Measurements from ENCODE around the gene SEPTIN10. TPM values are rescaled to one million over a fixed set of nuclear protein-coding genes. Genes with fewer than 3 reads are reported as not detected.

SEPTIN10 gene
- total RNA-seq (2014; rRNA removed; shearing (Covaris generic)), result 57.5 and 65.4 TPM in 2 replicates

- peaks cover 9% of the 10 kb centered on the region for H3K27me3 ChIP-seq (ENCODE audit: control insufficient read depth, insufficient read depth, low read length)
- no peaks in the 10 kb centered on the region for H3K36me3 ChIP-seq (replicated peaks; ENCODE audit: control insufficient read depth, insufficient read depth, low read length)
- DNase-seq, result peak; percentile 97
- peak within 1 kb of the TSS; percentile 81 for H3K4me3 ChIP-seq (ENCODE audit: insufficient read depth, low read depth, low read length)
Measured at GRCh38 chr2:109613922-109614714, at the start of gene SEPTIN10, which contains the start of gene SOWAHC. TSS of gene SEPTIN10 (minus strand) at chr2:109613966. CDS start at chr2:109613827, 139 bp downstream. TSS of gene SOWAHC (plus strand) at chr2:109614364. CDS start at chr2:109614490, 126 bp downstream.

- H3K4me3 ChIP-seq (ENCODE audit: insufficient read depth, low read depth, low read length), result no peak overlapping the region
- H3K36me3 ChIP-seq (replicated peaks; ENCODE audit: control insufficient read depth, insufficient read depth, low read length), result no peaks in the 10 kb centered on the region
- H3K27me3 ChIP-seq (ENCODE audit: control insufficient read depth, insufficient read depth, low read length), result no peaks in the 10 kb centered on the region
- DNase-seq, result no peak
Measured at GRCh38 chr2:109662889-109663288, 49.1 kb upstream of the SEPTIN10 start.

DNA sequence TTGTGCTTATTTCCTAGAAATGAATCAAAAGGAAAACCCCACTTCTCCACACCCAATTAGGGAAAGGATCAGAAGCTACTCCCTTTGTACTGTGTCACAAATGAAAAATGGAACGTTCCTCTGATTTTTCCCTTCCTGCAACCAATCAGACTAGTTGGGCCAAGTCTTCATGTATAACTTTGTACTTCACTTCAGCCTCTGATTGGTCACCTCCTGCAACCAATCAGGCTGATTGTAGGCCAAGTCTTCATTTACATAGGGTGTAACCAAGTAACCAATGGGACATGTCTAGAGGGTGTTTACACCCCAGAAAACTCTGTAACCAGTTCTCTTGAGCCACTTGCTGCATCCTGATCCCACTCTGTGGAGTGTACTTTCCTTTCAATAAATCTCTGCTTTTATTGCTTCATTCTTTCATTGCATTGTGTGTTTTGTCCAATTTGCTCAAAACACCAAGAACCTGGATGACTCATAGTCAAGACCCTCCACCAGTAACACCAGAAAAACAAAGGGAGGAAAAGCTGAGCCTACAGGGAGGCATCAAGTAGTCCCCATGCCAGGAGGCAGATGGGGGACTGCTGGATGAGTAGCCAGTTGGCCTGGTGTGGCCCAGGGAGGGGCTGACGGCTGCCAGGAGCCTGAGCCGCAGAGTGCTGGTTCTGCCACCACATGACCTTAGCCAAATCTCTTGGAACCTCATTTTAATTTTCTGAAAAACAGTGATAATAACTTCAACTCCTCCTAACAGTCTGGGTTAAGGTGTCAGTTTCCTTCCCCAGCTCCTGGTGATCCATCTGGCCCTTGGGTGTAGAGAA lies 46.5 kb upstream of the SEPTIN10 start:
- H3K4me3 ChIP-seq (ENCODE audit: insufficient read depth, low read depth, low read length), result no peak overlapping the region
- H3K27me3 ChIP-seq (ENCODE audit: control insufficient read depth, insufficient read depth, low read length), result no peaks in the 10 kb centered on the region
- no peaks in the 10 kb centered on the region for H3K36me3 ChIP-seq (replicated peaks; ENCODE audit: control insufficient read depth, insufficient read depth, low read length)
- no peak for DNase-seq

DNA sequence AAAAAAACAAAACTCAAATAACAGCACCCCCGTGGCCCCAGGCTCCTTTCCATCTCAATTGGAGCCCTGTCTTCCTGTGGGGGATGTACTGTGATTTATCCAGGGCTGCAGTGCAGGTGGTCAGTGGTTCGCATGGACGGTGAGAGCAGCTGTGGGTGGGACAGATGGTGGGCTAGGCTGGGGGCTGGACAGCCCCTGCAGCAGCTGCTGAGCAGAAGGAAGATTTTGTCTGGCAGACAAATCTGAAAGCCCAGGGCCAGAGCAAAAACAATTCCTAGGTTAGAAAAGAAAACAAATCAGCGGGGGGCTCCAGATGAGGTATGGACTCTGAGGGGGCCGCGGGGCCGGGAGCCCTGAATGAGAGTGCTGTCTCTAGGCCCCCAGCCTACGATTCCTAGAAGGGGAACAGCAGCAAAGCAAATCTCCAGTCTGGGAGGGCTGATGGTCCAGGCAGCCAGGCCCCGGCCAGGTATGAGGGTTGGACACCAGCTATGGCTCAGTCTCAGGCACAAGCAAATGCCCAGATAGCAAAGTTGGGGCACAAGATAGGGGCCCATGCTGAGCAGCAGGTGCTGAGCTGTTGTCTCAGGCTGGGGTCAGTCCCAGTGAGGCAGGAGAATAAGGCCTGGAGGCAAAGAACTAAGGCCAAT lies 45.8 kb upstream of the SEPTIN10 start:
- no peak overlapping the region for H3K4me3 ChIP-seq (ENCODE audit: insufficient read depth, low read depth, low read length)
- no peaks in the 10 kb centered on the region for H3K36me3 ChIP-seq (replicated peaks; ENCODE audit: control insufficient read depth, insufficient read depth, low read length)
- no peaks in the 10 kb centered on the region for H3K27me3 ChIP-seq (ENCODE audit: control insufficient read depth, insufficient read depth, low read length)
- peak; percentile 41 for DNase-seq

GRCh38 chr2:109655287-109655686 lies 41.5 kb upstream of the SEPTIN10 start:
- no peak for DNase-seq

DNA sequence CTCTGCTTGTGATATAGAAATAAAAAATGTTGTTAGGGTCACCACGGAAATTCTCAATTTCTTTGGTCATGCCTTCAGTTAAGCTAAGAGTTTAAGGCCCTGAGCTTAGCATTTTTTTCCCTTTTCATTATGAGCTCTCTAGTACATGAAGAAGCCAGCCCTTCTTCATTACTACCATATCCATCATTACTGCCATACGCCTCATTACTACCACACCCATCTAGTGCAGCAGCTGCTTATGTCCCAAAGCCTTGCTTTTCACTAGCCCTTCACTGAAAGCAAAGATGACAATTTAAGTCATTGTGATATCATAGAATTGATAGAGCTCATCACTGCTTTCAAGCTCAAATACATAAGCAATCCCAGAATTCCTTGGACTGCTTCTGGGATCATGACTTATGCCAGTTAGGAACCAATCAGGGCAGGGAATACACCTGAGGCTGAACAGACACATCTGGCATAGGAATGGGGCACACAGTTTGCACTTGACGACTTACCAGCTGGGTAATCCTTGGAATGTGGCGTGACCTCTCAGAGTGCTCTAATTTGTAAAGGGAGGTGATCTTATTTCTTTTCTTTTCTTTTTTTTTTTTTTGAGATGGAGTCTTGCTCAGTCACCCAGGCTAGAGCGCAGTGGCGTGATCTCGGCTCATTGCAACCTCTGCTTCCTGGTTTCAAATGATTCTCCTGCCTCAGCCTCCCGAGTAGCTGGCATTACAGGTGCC lies 40.7 kb upstream of the SEPTIN10 start:
- no peak overlapping the region for H3K4me3 ChIP-seq (ENCODE audit: insufficient read depth, low read depth, low read length)
- no peak for DNase-seq
- H3K27me3 ChIP-seq (ENCODE audit: control insufficient read depth, insufficient read depth, low read length), result no peaks in the 10 kb centered on the region
- H3K36me3 ChIP-seq (replicated peaks; ENCODE audit: control insufficient read depth, insufficient read depth, low read length), result no peaks in the 10 kb centered on the region

More at GRCh38 chr2:109655287-109655686, 41.5 kb upstream of the SEPTIN10 start:
- no peaks in the 10 kb centered on the region for H3K36me3 ChIP-seq (replicated peaks; ENCODE audit: control insufficient read depth, insufficient read depth, low read length)
- no peak overlapping the region for H3K4me3 ChIP-seq (ENCODE audit: insufficient read depth, low read depth, low read length)
- H3K27me3 ChIP-seq (ENCODE audit: control insufficient read depth, insufficient read depth, low read length), result no peaks in the 10 kb centered on the region

- H3K4me3 ChIP-seq (ENCODE audit: insufficient read depth, low read depth, low read length), result no peak overlapping the region
- H3K36me3 ChIP-seq (replicated peaks; ENCODE audit: control insufficient read depth, insufficient read depth, low read length), result no peaks in the 10 kb centered on the region
- DNase-seq, result no peak
- no peaks in the 10 kb centered on the region for H3K27me3 ChIP-seq (ENCODE audit: control insufficient read depth, insufficient read depth, low read length)
Measured at GRCh38 chr2:109649736-109650695, 36.2 kb upstream of the SEPTIN10 start.

DNA sequence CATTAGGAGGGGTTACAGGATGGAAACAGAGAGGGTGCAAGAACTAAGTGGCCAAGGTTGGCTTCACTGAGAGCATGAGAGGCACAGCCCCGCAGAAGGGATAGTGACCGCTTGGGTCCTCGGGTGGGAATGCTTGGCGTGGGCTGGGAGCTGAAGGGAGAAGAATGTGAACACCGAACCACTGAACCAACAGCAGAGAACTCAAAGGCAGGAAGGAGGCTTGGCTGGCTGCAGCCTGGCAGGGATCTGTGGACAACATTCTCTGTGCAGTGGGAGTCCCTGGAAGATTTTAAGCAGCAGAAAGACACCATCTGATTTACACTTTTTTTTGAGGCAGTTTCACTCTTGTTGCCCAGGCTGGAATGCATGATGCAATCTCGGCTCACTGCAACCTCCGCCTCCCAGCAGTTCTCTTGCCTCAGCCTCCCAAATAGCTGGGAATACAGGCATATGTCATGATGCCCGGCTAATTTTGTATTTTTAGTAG lies 34.3 kb upstream of the SEPTIN10 start:
- Histone ChIP-seq H3K27me3 (ENCODE audit: control insufficient read depth, insufficient read depth, low read length) (no peaks in the 10 kb centered on the region), H3K36me3 (replicated peaks; ENCODE audit: control insufficient read depth, insufficient read depth, low read length) (no peaks in the 10 kb centered on the region), H3K4me3 (ENCODE audit: insufficient read depth, low read depth, low read length) (no peak overlapping the region)
- no peak for DNase-seq

DNA sequence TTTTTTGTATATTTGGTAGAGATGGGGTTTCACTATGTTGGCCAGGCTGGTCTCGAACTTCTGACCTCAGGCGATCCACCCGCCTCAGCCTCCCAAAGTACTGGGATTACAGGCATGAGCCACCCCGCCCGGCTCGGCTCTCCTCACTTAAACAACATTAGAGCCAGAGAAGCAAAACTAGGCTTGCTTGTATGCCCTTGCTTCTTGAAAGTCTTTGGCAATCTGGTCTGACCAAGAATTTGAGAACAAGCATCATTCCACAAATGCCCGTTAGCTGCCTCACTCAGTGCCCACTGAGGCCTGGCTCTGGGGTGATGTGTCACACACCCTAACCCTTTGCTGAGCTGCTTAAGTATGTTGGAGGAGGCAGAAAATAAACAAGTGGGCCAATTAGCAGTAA lies 33.9 kb upstream of the SEPTIN10 start:
- DNase-seq, result no peak
- Histone ChIP-seq H3K27me3 (ENCODE audit: control insufficient read depth, insufficient read depth, low read length) (no peaks in the 10 kb centered on the region), H3K36me3 (replicated peaks; ENCODE audit: control insufficient read depth, insufficient read depth, low read length) (no peaks in the 10 kb centered on the region), H3K4me3 (ENCODE audit: insufficient read depth, low read depth, low read length) (no peak overlapping the region)

DNA sequence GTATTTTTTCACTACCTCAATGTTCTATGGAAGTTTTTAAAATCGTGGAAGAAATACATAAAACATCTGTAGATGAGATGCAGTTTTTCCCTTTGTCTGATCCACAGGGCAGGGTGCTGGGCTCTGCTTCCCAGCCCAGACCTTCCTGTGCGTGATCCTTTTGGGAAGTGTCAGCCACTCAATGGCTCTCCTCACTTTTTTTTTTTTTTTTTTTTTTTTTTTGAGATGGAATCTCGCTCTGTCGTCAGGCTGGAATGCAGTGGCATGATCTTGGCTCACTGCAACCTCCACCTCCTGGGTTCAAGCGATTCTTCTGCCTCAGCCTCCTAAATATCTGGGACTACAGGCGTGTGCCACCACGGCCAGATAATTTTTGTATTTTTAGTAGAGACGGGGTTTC lies 33.2 kb upstream of the SEPTIN10 start:
- no peak for DNase-seq

DNA sequence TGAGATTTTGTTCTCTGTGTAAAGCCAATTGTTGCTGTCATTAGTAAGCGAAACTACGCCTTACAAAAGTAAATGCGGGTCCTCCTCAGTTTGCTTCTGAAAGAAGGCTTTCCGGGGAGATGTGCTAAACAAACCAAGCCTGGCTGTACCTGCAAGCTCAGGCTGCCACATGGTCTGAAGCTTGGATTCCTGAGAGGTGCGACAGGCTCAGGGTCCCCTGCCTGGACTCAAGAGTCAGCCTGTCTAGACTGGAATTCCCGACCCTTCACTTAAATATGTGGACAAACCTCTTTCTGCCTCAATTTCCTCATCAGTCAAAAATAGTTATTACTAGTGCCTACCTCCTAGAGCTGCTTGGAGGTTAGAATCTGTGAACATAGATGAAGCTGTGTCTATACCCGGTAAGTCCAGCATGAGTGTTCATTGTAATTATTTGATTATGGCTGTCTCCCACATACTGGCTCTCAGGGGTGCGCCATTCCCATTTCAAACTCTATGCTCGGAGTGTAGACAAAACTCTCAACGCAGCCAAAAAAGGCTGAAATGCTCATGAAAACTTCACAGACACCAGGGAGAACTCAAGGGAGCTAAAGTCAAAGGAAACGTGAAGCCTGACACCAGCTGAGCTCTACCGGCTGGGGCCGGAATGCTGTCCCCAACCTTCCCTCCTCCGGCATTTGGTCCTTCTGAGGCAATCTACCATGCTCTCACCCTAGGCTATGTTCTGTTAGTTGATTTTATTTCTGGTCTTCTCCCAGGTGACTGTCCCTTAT lies 31.8 kb upstream of the SEPTIN10 start:
- H3K36me3 ChIP-seq (replicated peaks; ENCODE audit: control insufficient read depth, insufficient read depth, low read length), result no peaks in the 10 kb centered on the region
- no peak for DNase-seq
- H3K27me3 ChIP-seq (ENCODE audit: control insufficient read depth, insufficient read depth, low read length), result no peaks in the 10 kb centered on the region
- H3K4me3 ChIP-seq (ENCODE audit: insufficient read depth, low read depth, low read length), result no peak overlapping the region

More for the DNA sequence above, 33.2 kb upstream of the SEPTIN10 start:
- no peak overlapping the region for H3K4me3 ChIP-seq (ENCODE audit: insufficient read depth, low read depth, low read length)
- H3K36me3 ChIP-seq (replicated peaks; ENCODE audit: control insufficient read depth, insufficient read depth, low read length), result no peaks in the 10 kb centered on the region
- no peaks in the 10 kb centered on the region for H3K27me3 ChIP-seq (ENCODE audit: control insufficient read depth, insufficient read depth, low read length)

GRCh38 chr2:109644571-109645275 lies 31.0 kb upstream of the SEPTIN10 start:
- Histone ChIP-seq H3K36me3 (replicated peaks; ENCODE audit: control insufficient read depth, insufficient read depth, low read length) (no peaks in the 10 kb centered on the region), H3K4me3 (ENCODE audit: insufficient read depth, low read depth, low read length) (no peak overlapping the region), H3K27me3 (ENCODE audit: control insufficient read depth, insufficient read depth, low read length) (no peaks in the 10 kb centered on the region)
- DNase-seq, result no peak

All from H7 (cell line).